GM19351 (cell line): Measurements from ENCODE around the gene TRAM2.
"Not testable (repeated sequence)": the region's sequence is repeated elsewhere in the genome, so short reads cannot be mapped to it uniquely, and the experiment has no call there.

Source experiments
- ATAC-seq: cut with Tn5 transposase; IDR thresholded peaks from one replicate; pipeline ENCODE4 v1.9.1; 2021; ENCODE audit warnings: mild to moderate bottlenecking, moderate library complexity; ENCODE audit not compliant: unreplicated experiment

Gene TRAM2

DNA sequence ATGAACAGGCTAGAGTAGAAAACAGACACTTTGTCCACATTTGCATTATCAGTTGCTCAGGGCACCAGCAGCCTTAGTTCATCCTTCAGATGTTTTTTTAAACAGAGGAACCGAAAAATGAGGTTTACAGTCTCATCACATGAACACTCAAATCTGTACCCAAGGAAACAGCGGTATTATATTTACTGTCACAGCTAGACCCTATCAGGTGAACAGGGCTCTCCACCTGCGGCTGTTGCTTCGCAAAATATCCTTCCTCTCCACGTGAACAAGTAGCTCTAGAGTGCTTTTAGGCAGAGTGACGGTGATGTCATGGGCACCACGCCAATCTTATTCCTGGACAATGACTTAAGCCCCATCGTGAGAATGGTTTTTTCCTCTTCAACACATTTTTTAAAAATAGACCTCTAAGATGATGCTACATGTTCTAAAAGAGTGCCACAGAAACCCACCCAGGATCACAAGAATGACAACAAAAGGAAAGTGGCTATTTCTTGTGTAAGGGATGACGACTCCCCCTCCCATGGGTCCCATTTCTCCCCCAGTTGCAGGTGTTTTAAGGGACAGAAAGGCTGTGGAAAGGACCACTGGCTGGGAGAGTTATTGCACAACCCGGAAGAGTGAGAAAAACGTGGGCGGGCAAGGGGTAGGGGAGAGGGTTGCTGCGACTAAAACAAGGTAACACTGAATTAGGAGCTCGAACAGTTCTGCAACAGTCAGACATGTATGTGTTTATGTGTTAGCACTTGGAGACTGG is 79.0 kb downstream of the TRAM2 start:
- ATAC-seq: peak; percentile 87

DNA sequence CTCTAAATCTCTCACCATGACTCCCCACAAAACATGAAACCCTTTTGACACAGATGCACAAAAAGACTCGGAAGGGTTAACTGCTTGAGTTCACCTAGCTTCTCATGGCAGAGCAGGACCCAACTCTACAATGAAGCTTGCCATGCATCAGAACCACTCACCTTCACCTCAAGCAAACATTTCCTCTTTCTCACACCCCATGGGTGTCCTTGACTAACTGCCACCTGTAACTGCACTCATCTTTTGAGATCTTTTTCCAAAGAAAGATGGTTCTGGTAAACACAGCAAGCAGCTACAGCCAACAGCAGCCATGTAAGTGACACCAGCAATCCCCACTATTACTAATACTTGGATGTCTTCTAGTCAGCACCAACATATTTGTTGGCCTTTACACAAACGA is 80.2 kb downstream of the TRAM2 start:
- ATAC-seq: no peak

DNA sequence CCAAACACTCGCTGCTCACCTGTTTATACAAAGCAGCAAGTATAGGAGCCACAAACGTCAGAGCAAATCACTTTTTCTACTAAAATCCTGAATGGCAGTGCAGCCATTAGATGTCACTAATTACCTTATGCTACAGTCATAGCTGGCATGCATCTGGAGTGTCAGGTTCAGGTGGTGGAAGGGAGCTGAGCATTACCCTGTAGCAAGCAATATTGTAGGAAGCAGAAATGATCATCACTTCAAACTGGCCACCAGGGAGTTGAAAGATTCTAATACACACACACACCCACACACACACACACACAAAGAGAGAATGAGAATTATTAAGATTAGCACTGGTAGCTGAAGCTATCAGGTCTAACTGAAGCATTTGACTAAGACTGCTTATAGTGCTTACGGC is 80.9 kb downstream of the TRAM2 start:
- no peak for ATAC-seq

DNA sequence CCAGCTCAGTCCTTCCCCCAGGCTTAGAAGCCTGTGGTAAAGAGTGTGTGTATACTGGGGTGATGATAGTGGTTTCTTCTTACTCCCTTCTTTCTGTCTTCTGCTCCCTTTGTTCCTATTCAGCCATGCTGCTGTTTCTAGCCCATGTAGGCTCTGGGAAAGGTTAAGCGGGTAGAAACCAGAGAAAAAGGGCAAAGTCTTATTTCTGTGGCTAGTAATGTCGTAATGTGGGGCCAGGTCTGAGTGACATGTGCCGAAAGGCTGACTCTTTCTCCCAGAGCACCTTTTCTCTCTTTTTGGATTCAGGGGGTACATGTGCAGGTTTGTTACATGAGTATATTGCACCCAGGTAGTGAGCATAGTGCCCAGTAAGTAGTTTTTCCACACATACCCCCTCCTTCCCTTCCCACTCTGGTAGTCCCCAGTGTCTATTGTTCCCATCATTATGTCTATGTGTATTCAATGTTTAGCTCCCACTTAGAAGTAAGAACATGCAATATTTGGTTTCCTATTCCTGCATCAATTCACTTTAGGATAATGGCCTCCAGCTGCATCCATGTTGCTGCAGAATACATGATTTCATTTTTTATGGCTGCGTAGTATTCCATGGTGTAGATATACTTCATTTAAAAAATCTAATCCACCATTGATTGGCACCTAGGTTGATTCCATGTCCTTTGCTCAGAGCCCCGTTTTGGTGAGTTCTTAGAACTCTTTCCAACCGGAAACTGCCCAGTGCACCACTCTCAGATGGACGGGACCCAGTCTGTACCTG is 82.4 kb downstream of the TRAM2 start:
- no peak for ATAC-seq

DNA sequence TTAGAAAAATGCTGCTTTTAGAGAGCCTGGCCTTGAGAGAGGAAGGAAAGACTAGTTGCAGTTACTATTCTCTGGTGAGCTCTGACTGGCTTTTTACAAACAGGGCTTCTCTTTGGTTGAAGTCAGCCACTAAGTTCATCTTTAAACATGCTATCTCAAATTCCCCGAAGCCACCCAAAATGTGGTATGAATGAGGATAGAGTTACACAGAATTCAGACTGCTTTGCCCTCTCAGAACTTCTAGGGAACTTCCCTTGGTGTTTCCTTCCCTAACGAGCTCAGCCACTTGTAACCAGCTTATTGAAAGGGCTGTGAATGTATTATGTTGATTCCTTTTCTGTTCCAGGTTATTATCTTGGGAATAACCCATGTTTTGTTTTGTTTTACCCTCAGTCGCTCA is 83.2 kb downstream of the TRAM2 start:
- ATAC-seq: no peak

DNA sequence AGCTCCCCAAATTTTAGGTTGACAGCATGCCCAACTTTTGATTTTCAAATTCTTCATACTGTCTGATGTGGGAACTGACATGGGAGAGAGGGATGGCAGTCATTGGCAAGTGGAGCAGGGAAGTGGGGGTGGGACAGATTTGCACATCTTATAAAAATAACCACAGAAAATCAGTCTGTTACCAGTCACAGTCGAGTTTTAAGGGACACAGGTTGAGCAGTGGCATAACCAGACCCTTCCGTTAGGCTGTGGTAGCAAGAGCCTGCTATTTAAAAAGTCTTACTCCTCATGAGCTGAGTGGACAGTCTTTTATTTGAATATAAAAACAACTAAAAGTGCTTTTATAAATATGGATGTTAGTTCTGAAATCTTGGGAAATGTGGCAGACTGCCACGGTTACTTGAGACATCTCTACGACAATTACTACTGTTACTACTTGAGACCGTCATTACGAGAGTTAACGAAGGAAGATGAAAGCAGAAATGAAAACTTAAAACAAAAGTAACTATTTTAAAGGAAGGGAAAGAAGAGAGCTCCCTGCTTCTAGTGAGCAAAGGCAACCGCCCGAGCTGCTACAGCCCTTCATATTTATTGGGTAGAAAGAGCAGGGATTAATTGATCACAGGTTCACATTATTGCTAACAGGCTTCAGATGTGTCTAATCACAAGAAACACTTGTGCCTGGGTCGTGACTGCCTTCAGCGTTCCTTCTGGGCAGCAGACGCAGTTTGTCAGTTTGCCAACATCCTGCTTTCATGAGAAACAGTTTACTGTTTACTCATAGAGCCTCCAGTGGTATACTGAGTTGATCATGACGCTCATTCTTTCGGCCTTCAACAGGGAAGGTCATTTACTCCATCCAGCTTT is 85.4 kb downstream of the TRAM2 start:
- peak; percentile 72 for ATAC-seq

DNA sequence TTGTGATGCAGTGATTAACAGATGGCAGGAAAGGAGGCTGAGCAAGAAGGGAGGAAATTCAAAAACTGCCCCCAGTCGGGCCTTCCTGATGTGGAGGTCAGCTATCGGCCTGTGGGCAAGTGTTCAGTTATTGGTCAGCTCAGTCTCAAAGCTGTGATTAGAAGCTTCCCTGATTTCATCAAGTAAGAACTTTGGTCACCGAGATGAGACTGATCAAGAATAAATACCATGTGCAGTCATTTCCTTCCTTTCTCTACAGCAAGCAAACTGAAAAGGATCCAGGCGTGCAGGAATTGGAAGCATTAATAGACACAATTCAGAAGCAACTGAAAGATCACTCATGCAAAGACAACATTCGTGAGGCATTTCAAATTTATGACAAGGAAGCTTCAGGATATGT is 87.0 kb downstream of the TRAM2 start:
- no peak for ATAC-seq

DNA sequence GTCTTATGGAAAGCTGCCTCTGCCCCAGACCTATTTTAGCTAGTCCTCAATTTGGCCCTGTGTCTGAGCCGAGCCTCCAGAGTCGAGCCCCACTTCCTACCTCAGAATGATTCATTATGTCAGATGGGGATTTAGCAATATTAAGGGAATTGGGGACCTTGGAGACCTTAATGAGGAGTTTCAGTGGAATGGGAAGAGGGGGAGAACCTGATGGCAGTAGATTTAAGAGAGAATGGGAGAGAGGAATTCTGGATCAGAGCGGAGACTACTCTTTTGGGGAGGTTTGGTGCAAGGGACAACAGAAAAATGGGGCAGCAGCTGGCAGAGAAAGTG is 93.2 kb downstream of the TRAM2 start:
- ATAC-seq: no peak

DNA sequence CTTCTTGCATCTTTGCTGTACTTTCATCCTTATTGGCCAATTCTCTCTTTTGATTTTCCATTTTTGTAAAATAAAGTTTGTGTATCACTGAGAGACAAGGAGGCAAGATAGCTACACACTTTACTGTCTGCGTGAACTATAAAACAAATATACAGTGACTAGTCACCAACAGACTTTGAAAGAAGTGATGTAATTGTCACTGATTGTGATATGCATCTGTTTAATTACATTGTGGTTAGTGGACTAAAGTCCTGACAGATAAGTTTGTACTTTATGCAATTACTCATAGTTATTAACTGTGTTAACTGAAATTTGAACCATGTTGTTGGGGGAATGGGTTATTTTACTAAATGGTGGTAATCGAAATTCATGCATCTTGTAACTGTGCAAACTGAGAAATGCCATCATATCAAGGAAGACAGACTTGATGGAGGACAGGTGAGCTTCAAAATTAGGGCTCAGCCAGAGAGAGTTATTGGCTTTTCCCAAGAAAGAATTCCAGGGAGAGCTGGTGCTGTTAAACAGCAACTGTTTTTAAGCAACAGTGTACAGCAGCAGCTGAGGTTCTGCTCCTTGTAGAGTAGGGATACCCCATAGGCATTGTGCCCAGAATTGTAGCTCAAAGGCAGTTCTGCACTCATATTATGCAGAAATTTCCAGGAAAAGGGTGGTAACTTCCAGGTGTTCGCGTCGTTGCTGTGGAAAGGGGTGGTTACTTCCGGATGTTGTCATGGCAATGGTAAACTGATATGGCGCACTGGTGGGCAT is 93.8 kb downstream of the TRAM2 start:
- ATAC-seq: no peak

DNA sequence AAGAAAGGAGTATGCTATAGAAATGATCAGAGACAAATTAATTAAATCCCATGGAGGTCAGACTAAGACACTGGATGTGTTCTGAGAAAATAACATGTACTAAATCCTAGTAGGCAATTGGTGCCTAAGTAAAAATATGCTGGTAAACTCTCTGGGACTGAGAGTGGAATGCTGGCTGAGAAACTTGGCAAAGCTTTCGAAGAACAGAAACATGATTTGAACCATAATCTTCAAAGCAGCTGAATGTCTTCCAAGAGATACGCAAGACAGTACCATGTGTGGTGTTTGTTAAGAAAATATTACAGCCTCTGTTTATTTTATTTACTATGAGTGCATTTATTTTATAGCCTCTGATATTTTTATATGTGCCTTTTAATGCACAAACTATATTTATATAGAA is 101.6 kb downstream of the TRAM2 start:
- ATAC-seq: no peak

DNA sequence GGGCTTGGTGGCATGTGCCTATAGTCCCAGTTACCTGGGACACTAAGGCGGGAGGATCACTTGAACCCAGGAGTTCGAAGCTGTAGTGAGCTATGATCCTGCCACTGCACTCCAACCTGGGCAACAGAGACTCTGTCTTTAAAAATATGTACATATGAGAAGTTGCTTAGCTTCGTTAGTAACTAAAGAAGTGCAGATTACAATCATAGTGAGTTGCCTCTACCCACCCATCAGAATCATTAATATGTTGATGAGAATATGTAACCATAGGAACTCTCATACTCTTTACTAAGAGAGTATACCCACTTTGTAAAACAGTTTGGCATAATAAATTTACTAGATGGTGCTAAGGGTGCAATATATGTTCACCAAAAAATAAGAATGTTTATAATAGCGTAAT is 102.7 kb downstream of the TRAM2 start:
- ATAC-seq: no peak

DNA sequence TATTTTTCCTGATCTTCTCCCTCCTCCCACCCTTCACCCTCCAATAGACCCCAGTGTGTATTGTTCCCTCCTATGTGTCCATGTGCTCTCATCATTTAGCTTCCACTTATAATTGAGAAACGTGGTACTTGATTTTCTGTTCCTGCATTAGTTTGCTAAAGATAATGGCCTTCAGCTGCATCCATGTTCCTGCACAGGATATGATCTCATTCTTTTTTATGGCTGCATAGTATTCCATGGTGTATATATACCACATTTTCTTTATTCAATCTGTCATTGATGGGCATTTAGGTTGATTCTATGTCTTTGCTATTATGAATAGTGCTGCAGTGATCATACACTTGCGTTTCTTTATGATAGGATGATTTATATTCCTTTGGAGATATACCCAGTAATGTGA is 115.7 kb downstream of the TRAM2 start:
- ATAC-seq: not testable (repeated sequence)

DNA sequence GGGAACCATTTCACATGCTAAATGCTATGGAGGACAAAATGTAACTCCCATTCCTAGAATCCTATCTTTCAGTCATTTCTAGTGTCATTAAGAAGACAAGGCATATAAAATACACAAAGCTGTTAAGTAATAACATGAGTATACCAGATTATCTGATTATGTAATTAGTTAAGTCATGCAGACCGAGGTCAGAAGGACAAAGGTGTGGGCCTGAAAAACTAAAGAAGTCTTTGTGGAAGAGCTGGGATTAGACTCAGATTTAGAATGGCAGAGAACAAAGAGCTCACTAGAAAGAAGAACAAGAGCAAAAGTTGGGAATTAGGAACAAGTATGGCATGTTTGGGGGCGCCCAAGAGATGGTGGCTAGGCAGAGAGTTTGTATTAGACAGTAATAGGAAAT is 119.8 kb downstream of the TRAM2 start:
- ATAC-seq: no peak

DNA sequence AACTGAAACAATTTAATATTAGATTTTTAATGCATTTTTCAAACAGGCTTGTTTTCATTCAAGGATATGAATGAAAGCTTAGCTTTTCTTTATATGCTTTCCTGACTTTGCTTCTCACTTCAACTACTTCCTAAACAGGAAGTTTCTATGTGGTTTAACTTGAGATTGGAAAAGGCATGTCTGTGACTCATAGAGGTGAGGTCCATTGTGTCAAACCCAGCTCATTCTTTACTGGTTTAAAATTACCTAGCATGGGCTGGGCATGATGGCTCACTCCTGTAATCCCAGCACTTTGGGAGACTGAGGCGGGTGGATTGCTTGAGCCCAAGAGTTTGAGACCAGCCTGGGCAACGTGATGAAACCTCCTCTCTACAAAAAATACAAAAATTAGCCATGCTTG is 122.3 kb downstream of the TRAM2 start:
- ATAC-seq: no peak
